Sigmoid colon (tissue), 7 donors: ENCODE results near the gene CYP26A1. TPM values are rescaled to one million over a fixed set of nuclear protein-coding genes. Genes with fewer than 3 reads are reported as not detected.

Experiments used
- DNase-seq: peaks from one replicate; pipeline ENCODE4 v3.0.0-alpha.2; 2019
- H3K27ac ChIP-seq, 4 donors: fragments of 200-600 bp; sonication (generic); one replicate each; pipeline ENCODE4 v1.5.1; 2016 to 2019; ENCODE audit warnings: mild to moderate bottlenecking in 1 of 4
- H3K27me3 ChIP-seq, 3 donors: fragments of 200-600 bp; sonication (generic); one replicate each; pipeline ENCODE4 v1.5.1; 2019; ENCODE audit warnings: mild to moderate bottlenecking in 1 of 3
- H3K36me3 ChIP-seq, 4 donors: fragments of 200-600 bp; sonication (generic); one replicate each; pipeline ENCODE4 v1.5.1; 2016 to 2019
- H3K4me1 ChIP-seq, 4 donors: fragments of 200-600 bp; sonication (generic); one replicate each; pipeline ENCODE4 v1.5.1; 2017 to 2019
- H3K4me3 ChIP-seq, 4 donors: fragments of 200-600 bp; sonication (generic); one replicate each; pipeline ENCODE4 v1.5.1; 2017 to 2019; ENCODE audit warnings: mild to moderate bottlenecking in 2 of 4, moderate library complexity in 1 of 4
- H3K9me3 ChIP-seq, 4 donors: fragments of 200-600 bp in 3 of 4; sonication (generic) in 3 of 4; one replicate each; pipeline versions ENCODE4 v1.5.1 to v1.6.1; 2013 to 2019
- CTCF ChIP-seq, 4 experiments: fragments of 450-650 bp in 3 of 4; fragments of 200-600 bp in 1 of 4; IDR thresholded peaks; one replicate each; pipeline ENCODE4 v1.5.1; 2016 to 2019; ENCODE audit warnings: antibody characterized with exemption in 4 of 4, mild to moderate bottlenecking in 3 of 4, moderate library complexity in 2 of 4
- EP300 ChIP-seq, 4 donors: sonication (generic); formaldehyde crosslinking; IDR thresholded peaks; one replicate each; pipeline ENCODE4 v1.6.1; 2017; ENCODE audit warnings: antibody characterized with exemption in 4 of 4
- POLR2A ChIP-seq, 2 donors: fragments of 450-650 bp; IDR thresholded peaks; one replicate each; pipeline ENCODE4 v1.6.1; 2016; ENCODE audit warnings: antibody characterized with exemption in 2 of 2, mild to moderate bottlenecking in 2 of 2, moderate library complexity in 2 of 2
- POLR2AphosphoS5 ChIP-seq, 4 donors: sonication (generic); formaldehyde crosslinking; IDR thresholded peaks; one replicate each; pipeline ENCODE4 v1.6.1; 2017; ENCODE audit warnings: antibody characterized with exemption in 4 of 4
- WGBS, 2 donors: extraction: QIAGEN DNeasy Blood & Tissue Kit; methylation state at CpG; one replicate each; pipeline ENCODE4 v1.1.7; 2013; 5-methylcytosine and 5-hydroxymethylcytosine counted together
- intact Hi-C: fragments of 100-400 bp; cut with DNase I; formaldehyde crosslinking; loops from one replicate; pipeline ENCODE4 v1.15.1; 2023
- polyA plus RNA-seq, 3 donors: library from polyadenylated mRNA; stranded (reverse); fragments of 200-250 nt; gene quantifications; one replicate each; pipeline ENCODE4 v1.2.3, GENCODE V29; 2013
- total RNA-seq, 4 donors: library from RNA; depleted of rRNA; stranded (reverse); fragments of >200 nt; gene quantifications; one replicate each; pipeline ENCODE4 v1.1.0, GENCODE V29; 2016
- donor health status: healthy with polysubstance abuse.
- donor health status: Bipolar disorder and iron deficiency.
- donor health status: healthy.

CYP26A1 gene
- total and polyA plus RNA-seq, 7 donors: not detected

GRCh38 chr10:93081318-93081717 is 7.6 kb downstream of the CYP26A1 start:
- Histone ChIP-seq H3K36me3 (no peaks in the 10 kb centered on the region), H3K27me3 (peaks cover 0 to 33% (median 6%) of the 10 kb centered on the region in 3 donors), H3K27ac (no peak overlapping the region), H3K4me1 (peaks cover 0 to 4% (median 0%) of the 10 kb centered on the region in 4 donors), H3K9me3 (no peaks in the 10 kb centered on the region), H3K4me3 (no peak overlapping the region)
- TF ChIP-seq CTCF (IDR thresholded peaks at IDR 0.05): no peak
- no peak for TF ChIP-seq EP300 (IDR thresholded peaks at IDR 0.05)
- no peak for TF ChIP-seq POLR2AphosphoS5 (IDR thresholded peaks at IDR 0.05)
- no peak for TF ChIP-seq POLR2A (IDR thresholded peaks at IDR 0.05)
- intact Hi-C loops: loop anchor here (10.0 kb wide), 1 partner anchor 203 kb away; no protein-coding TSS in a partner anchor
- 71 to 77% methylated on average over 3 of the region's 3 CpGs for WGBS, 2 donors
- no peak for DNase-seq

- Histone ChIP-seq H3K27me3 (peaks cover 0 to 28% (median 6%) of the 10 kb centered on the region in 3 donors), H3K4me3 (no peak overlapping the region), H3K9me3 (no peaks in the 10 kb centered on the region), H3K36me3 (no peaks in the 10 kb centered on the region), H3K27ac (no peak overlapping the region), H3K4me1 (peaks cover 0 to 4% (median 0%) of the 10 kb centered on the region in 4 donors)
- intact Hi-C loops: loop anchor here (10.0 kb wide), 1 partner anchor 203 kb away; no protein-coding TSS in a partner anchor
- TF ChIP-seq POLR2AphosphoS5 (IDR thresholded peaks at IDR 0.05) (no peak), POLR2A (IDR thresholded peaks at IDR 0.05) (no peak), CTCF (IDR thresholded peaks at IDR 0.05) (no peak), EP300 (IDR thresholded peaks at IDR 0.05) (no peak)
- DNase-seq: no peak
- 80 to 82% methylated on average over 10 of the region's 10 CpGs for WGBS, 2 donors
These were observed 8.1 kb downstream of the CYP26A1 start for GRCh38 chr10:93081834-93082233.

GRCh38 chr10:93083743-93084539 is 10.2 kb downstream of the CYP26A1 start:
- TF ChIP-seq POLR2AphosphoS5 (IDR thresholded peaks at IDR 0.05) (no peak), POLR2A (IDR thresholded peaks at IDR 0.05) (no peak), CTCF (IDR thresholded peaks at IDR 0.05) (no peak), EP300 (IDR thresholded peaks at IDR 0.05) (no peak)
- Histone ChIP-seq H3K4me3 (no peak overlapping the region), H3K9me3 (no peaks in the 10 kb centered on the region), H3K4me1 (peaks cover 0 to 4% (median 0%) of the 10 kb centered on the region in 4 donors), H3K27ac (no peak overlapping the region), H3K36me3 (no peaks in the 10 kb centered on the region), H3K27me3 (peaks cover 0 to 12% (median 6%) of the 10 kb centered on the region in 3 donors)
- 89 to 90% methylated on average over 7 of the region's 7 CpGs for WGBS, 2 donors
- intact Hi-C loops: loop anchor here (10.0 kb wide), 1 partner anchor 201 kb away; no protein-coding TSS in a partner anchor
- DNase-seq: no peak

GRCh38 chr10:93085272-93085859 is 11.7 kb downstream of the CYP26A1 start:
- Histone ChIP-seq H3K36me3 (no peaks in the 10 kb centered on the region), H3K4me1 (no peaks in the 10 kb centered on the region), H3K4me3 (no peak overlapping the region), H3K27ac (no peak overlapping the region), H3K9me3 (no peaks in the 10 kb centered on the region), H3K27me3 (no peaks in the 10 kb centered on the region)
- 74 to 75% methylated on average over 4 of the region's 4 CpGs for WGBS, 2 donors
- DNase-seq: no peak
- intact Hi-C loops: loop anchor here (10.0 kb wide), 1 partner anchor 199 kb away; no protein-coding TSS in a partner anchor
- TF ChIP-seq CTCF (IDR thresholded peaks at IDR 0.05) (no peak), EP300 (IDR thresholded peaks at IDR 0.05) (no peak), POLR2A (IDR thresholded peaks at IDR 0.05) (no peak)
